ENCODE data around the gene CALHM3. TPM values are rescaled to one million over a fixed set of nuclear protein-coding genes. Genes with fewer than 3 reads are reported as not detected.
"Not testable (repeated sequence)": the region's sequence is repeated elsewhere in the genome, so short reads cannot be mapped to it uniquely, and the experiment has no call there.

CALHM3 gene, protein sequence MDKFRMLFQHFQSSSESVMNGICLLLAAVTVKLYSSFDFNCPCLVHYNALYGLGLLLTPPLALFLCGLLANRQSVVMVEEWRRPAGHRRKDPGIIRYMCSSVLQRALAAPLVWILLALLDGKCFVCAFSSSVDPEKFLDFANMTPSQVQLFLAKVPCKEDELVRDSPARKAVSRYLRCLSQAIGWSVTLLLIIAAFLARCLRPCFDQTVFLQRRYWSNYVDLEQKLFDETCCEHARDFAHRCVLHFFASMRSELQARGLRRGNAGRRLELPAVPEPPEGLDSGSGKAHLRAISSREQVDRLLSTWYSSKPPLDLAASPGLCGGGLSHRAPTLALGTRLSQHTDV
- under 1 TPM in 1 of 2 donors, not detected in 1; 0.15 TPM for total RNA-seq
- polyA plus RNA-seq: under 1 TPM in 1 of 2 donors, not detected in 1; 0.02 TPM
- long read RNA-seq, donor 1: 0 reads
- long read RNA-seq, donor 2: 0 reads
- long read RNA-seq, donor 3: 0 reads
- long read RNA-seq, donor 4: 0 reads
- long read RNA-seq, donor 5: 0 reads

DNA sequence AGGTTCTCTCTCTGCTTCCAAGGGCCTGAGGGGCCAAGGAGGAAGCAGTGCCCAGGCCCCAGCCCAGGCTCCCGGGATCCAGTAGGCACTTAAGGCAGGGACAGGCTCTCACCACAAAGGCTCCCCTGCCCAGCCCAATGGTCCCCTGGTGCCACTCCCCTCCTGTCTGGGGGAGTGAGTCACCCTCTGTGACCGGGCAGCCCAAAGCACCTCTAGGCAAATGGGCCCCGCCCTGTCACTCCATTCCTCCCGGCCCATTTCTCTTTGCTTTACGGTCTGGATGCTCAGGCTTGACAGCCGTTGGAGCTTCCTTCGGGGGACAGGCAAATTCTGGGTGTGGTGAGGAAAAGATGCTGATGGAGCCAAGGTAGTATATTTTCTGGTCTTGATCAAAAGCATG is at the start of gene CALHM3:
TSS of gene CALHM3 (minus strand) at position 106 of the 400 bp plus-strand sequence. CDS start 208 bp downstream, outside the sequence.
- Histone ChIP-seq H3K36me3 (ENCODE audit: control insufficient read depth in 4 of 4, insufficient read depth in 4 of 4, low read length in 4 of 4) (no peaks in the 10 kb centered on the region), H3K4me1 (ENCODE audit: control insufficient read depth in 5 of 5, insufficient read depth in 5 of 5, low read length in 5 of 5) (no peaks in the 10 kb centered on the region), H3K9me3 (ENCODE audit: control insufficient read depth in 4 of 4, insufficient read depth in 3 of 4, low read length in 3 of 4) (no peaks in the 10 kb centered on the region), H3K4me3 (no peak within 1 kb of the TSS), H3K27ac (ENCODE audit: low read depth in 1 of 2, low read length in 1 of 2) (no peak within 1 kb of the TSS), H3K9ac (ENCODE audit: insufficient read depth in 1 of 2, low read length in 2 of 2) (no peak within 1 kb of the TSS), H3K27me3 (ENCODE audit: control insufficient read depth in 3 of 3, insufficient read depth in 3 of 3, low read length in 2 of 3) (no peaks in the 10 kb centered on the region)
- WGBS, 2 donors: 68 to 80% methylated on average over 7 of the region's 7 CpGs
- DNase-seq: no peak
- peak; percentile 72 for ATAC-seq (ENCODE audit: insufficient read depth, low FRiP score)
- TF ChIP-seq CTCF (IDR thresholded peaks at IDR 0.05; ENCODE audit: control extremely low read depth, extremely low read depth): no peak

- no peak for ATAC-seq (ENCODE audit: insufficient read depth, low FRiP score)
Measured at GRCh38 chr10:103528549-103528948, 49.5 kb upstream of the CALHM3 start.

GRCh38 chr10:103527476-103527875 is 48.4 kb upstream of the CALHM3 start:
- not testable (repeated sequence) for H3K4me3 ChIP-seq; H3K27ac ChIP-seq (ENCODE audit: low read depth in 1 of 2, low read length in 1 of 2); H3K9ac ChIP-seq (ENCODE audit: insufficient read depth in 1 of 2, low read length in 2 of 2); H3K36me3 ChIP-seq (ENCODE audit: control insufficient read depth in 4 of 4, insufficient read depth in 4 of 4, low read length in 4 of 4); H3K9me3 ChIP-seq (ENCODE audit: control insufficient read depth in 4 of 4, insufficient read depth in 3 of 4, low read length in 3 of 4); DNase-seq; ATAC-seq (ENCODE audit: insufficient read depth, low FRiP score); H3K4me1 ChIP-seq (ENCODE audit: control insufficient read depth in 5 of 5, insufficient read depth in 5 of 5, low read length in 5 of 5); H3K27me3 ChIP-seq (ENCODE audit: control insufficient read depth in 3 of 3, insufficient read depth in 3 of 3, low read length in 2 of 3)
- 78 to 87% methylated on average over 2 of the region's 2 CpGs for WGBS, 2 donors

More at GRCh38 chr10:103528549-103528948, 49.5 kb upstream of the CALHM3 start:
- DNase-seq: no peak
- H3K9me3 ChIP-seq (ENCODE audit: control insufficient read depth in 4 of 4, insufficient read depth in 3 of 4, low read length in 3 of 4): no peaks in the 10 kb centered on the region
- H3K9ac ChIP-seq (ENCODE audit: insufficient read depth in 1 of 2, low read length in 2 of 2): no peak overlapping the region
- peaks cover 0 to 2% (median 0%) of the 10 kb centered on the region in 5 donors for H3K4me1 ChIP-seq (ENCODE audit: control insufficient read depth in 5 of 5, insufficient read depth in 5 of 5, low read length in 5 of 5)
- H3K27ac ChIP-seq (ENCODE audit: low read depth in 1 of 2, low read length in 1 of 2): no peak overlapping the region
- H3K36me3 ChIP-seq (ENCODE audit: control insufficient read depth in 4 of 4, insufficient read depth in 4 of 4, low read length in 4 of 4): no peaks in the 10 kb centered on the region
- H3K27me3 ChIP-seq (ENCODE audit: control insufficient read depth in 3 of 3, insufficient read depth in 3 of 3, low read length in 2 of 3): no peaks in the 10 kb centered on the region
- TF ChIP-seq CTCF (IDR thresholded peaks at IDR 0.05; ENCODE audit: control extremely low read depth, extremely low read depth): no peak
- no peak overlapping the region for H3K4me3 ChIP-seq

DNA sequence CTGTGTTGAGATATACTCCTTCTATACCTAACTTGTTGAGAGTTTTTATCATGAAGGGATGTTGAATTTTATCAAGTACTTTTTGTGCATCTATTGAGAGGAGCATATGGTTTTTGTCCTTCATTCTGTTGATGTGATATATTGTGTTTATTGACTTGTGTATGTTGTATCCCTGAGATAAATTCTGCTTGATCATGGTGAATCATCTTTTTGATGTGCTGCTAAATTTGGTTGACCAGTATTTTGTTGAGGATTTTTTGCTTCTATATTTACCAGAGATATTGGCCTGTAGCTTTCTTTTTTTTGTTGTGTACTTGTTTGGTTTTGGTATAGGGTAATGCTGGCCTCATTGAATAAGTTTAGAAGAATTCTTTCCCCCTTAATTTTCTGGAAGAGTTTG is 46.9 kb upstream of the CALHM3 start:
- DNase-seq (no peak), ATAC-seq (ENCODE audit: insufficient read depth, low FRiP score) (no peak)
- no peaks in the 10 kb centered on the region for H3K36me3 ChIP-seq (ENCODE audit: control insufficient read depth in 4 of 4, insufficient read depth in 4 of 4, low read length in 4 of 4)
- H3K27ac ChIP-seq (ENCODE audit: low read depth in 1 of 2, low read length in 1 of 2): no peak overlapping the region
- no peaks in the 10 kb centered on the region for H3K9me3 ChIP-seq (ENCODE audit: control insufficient read depth in 4 of 4, insufficient read depth in 3 of 4, low read length in 3 of 4)
- H3K4me1 ChIP-seq (ENCODE audit: control insufficient read depth in 5 of 5, insufficient read depth in 5 of 5, low read length in 5 of 5): peaks cover 0 to 2% (median 0%) of the 10 kb centered on the region in 5 donors
- no peak overlapping the region for H3K9ac ChIP-seq (ENCODE audit: insufficient read depth in 1 of 2, low read length in 2 of 2)
- no peak for TF ChIP-seq CTCF (IDR thresholded peaks at IDR 0.05; ENCODE audit: control extremely low read depth, extremely low read depth)
- no peak overlapping the region for H3K4me3 ChIP-seq
- no peaks in the 10 kb centered on the region for H3K27me3 ChIP-seq (ENCODE audit: control insufficient read depth in 3 of 3, insufficient read depth in 3 of 3, low read length in 2 of 3)
